Globus pallidus (tissue), 1 donor: ENCODE data around the gene RAB3IL1.

Source experiments
- DNase-seq: peaks from one replicate; pipeline ENCODE4 v3.0.0-alpha.2; 2015; ENCODE audit warnings: low spot score

RAB3IL1 gene

DNA sequence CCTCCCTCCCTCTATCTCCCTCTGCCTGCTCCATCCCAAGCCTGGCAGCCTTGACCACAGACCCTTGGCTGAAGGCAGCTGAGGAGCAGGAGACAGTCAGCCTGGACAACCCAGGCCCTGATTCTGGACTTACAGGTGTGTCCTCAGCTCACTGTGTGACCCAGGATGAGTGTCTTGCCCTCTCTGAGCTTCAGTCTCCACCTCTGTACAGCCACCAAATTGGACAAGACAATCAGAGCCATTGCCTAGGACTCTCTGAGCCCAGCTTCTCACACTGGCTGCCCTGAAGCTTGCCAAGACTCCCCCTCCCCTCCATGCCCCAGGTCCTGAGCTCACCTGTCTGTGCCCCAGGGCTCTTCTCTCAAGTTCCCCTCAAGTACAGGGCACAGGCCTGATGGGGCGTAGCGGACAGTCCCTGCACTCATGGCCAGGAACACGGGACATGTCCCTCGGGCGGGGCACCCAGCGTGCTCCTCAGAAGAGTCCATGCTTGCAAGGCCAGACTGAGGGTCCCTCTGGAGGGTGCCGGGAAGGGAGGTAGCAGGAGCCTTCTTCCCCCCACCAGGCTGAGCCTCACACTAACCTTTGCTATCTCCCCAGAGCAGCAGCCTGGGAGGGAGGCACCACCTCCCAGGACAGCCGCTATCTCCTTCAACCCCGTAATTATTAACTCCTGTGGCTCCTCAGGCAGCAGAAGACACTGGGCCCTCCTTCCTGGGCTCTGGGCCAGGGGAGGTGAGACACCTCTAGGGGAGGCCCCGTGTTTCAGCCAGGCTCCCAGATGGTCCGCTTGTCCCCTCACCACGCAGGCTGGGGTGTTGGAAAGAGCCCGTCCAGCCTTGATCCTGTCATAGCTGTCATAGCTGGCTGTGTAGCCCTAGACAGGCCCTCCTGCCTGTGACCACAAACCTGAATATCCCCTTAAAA is 2.6 kb upstream of the RAB3IL1 start:
- DNase-seq = no peak

- no peak for DNase-seq
These were observed 1.8 kb upstream of the RAB3IL1 start for GRCh38 chr11:61918938-61919704.

DNA sequence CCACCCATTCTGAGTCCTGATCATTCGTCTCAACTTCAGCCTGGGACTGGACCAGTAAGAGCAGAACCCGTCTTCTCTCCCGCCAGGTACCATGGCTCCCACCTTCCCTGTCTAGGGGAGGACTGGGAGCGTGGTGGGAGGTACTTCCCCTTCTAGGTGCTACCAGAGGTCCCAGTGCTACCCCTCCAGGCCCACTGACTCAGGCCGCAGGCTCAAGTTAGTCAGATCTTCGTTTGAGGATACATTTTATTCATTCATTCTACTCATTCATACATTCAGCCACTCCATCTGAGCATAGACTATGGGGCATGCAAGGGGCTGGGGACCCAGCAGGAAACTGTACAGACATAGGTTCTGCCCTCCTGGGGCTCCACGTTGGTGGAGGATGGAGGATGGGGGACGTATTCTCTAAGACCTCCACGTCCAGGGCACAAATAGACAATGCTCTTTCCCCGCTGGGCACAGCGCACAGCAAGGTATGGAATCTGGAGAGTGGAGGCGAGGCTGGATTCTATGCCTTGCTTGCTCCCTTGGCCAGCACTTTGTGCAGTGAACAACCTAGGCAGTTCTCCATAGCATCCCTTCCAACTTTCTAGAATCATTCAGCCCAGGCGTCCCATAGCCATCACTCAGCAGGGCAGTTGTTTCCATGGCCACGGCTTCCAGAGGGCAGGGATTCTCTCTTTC is 1.0 kb upstream of the RAB3IL1 start:
- no peak for DNase-seq

- DNase-seq = no peak
These were observed 531 bp downstream of the RAB3IL1 start for GRCh38 chr11:61916737-61917333.

- DNase-seq = no peak
These were observed 2.7 kb downstream of the RAB3IL1 start for GRCh38 chr11:61914471-61915171.

GRCh38 chr11:61913699-61914395 is 3.5 kb downstream of the RAB3IL1 start:
- DNase-seq = no peak

DNA sequence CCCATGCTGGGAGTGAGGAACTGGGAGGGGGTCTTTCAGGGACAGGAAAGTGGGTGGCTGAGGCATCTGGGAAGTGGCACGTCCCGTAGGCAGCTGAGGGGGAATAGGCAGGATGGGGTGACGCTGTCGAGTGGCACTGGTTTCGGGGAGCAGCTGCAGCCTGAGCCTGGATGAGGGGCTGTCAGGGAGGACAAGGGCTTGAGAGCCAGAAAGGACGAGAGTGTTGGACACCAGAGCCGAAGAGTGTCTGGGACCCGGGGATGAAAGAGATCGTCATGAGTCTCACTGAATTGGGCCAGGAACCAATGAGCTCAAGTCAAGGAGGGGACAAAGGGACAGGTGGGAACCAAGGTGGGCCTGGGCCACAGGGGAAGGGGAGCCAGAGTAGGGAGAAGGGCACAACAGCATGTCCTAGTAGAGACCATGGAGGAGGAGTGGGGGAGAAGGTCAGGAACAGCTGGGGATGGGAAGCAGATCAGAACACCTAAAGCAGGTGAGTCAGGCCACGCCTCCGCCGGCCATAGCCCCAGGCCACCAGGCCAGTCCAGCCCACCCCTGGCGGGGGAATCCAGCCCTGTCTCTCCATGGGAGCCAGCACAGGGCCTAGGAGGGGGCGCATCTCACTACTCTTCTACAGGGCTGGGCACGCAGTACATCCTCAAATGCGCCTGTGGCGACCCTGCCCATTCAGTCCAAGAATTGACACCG is 4.2 kb downstream of the RAB3IL1 start:
- DNase-seq = no peak

DNA sequence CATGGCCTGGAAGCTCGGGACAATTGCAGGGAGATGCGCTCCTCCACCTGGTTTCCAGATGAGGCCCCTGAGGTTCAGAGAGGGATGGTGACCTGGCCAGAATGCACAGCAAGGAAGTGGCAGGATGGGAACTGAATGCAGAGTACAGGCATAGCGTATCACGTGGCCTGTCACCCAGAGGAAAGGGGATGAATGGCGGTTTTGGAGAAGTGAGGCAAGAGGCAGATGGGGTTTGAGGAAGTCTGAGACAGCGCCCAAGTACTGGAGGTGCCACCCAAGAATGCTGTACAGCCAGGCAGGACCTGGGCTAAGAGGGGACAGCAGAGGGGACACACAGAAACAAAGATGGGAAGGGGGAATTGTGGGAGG is 4.9 kb downstream of the RAB3IL1 start:
- DNase-seq = peak; percentile 56

DNA sequence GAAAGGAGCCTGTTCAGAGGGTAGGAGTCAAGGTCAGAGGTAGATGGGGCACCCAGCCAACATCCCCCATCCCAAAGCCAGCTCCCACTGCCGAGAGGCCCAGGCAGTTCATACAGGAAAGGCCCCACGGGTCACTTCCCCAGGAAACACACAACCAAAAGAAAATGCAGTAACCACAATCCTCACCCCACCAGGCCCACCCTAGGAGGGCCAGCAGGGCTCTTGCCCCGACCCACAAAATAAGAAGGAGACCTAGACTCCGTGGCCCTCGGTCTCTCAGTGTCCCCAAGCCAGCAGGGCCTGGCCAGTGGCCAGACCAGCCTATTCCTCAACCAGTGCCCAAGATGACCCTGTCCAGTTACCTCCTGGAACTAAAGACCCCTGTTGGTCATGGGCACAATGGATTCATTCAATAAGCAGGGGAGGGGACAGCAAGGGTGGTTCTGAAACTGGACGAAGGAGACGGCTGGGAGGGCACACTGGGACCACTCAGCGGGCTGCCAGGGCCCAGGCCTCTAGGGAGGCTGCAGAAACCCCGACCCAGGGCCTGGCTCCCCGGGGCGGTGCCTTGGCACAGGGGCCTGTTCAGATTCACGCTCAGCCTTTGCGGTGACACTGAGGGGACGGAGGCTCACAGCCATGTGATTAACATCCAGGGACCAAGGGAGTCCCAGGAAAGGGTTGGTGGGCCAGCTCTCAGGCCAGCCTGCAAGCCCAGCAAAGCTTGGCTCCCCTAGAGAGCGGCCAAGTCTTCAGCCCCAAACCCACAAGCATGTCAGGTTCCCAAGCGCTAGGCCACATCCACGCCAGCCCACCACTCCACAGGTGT is 5.5 kb downstream of the RAB3IL1 start:
- no peak for DNase-seq

GRCh38 chr11:61911128-61911700 is 6.2 kb downstream of the RAB3IL1 start:
- DNase-seq = no peak

DNA sequence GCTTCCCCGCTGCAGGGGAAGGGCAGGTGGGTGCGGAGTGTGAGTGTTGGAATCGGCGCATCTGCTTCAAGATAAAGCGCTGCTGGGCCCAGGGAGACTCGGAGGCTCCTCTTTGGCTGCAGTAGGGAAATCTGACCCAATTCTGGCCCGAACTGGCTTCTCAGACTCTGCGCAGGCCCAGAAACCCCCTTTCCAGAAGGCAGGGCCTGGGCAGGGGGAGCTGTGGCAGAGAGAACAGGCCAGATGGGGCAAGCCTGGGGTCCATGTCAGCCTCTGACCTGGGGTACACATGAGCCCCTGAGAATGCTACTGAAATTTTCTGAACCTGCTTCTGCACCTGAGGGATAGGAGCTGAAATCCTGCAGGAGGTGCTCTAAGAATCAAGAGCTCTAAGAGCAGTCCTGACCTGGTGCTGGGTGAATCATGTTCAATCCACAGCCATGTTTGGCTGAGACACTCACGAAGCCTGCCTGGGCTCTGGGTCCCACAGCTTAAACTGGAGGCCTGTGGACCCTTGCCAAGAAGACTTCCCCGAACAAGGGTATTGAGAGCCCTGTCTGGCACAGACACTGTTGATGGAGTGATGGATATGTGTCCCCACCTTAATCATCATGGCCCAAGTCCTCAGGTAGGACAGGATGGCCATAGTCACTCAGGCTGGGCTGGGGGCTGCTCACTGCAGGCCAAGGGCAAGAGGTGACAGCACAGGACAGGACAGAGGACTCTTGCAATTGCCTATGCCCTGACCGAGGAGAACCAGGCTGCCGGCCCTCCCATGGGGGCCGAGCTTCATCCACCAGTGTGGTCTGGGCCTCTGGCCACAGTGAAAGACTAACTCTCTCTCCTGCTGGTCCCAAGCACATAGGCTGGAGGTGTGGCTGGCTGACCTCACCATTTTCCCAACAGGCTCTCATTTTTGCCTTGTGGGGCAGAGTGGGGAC is 6.9 kb downstream of the RAB3IL1 start:
- DNase-seq = no peak

DNA sequence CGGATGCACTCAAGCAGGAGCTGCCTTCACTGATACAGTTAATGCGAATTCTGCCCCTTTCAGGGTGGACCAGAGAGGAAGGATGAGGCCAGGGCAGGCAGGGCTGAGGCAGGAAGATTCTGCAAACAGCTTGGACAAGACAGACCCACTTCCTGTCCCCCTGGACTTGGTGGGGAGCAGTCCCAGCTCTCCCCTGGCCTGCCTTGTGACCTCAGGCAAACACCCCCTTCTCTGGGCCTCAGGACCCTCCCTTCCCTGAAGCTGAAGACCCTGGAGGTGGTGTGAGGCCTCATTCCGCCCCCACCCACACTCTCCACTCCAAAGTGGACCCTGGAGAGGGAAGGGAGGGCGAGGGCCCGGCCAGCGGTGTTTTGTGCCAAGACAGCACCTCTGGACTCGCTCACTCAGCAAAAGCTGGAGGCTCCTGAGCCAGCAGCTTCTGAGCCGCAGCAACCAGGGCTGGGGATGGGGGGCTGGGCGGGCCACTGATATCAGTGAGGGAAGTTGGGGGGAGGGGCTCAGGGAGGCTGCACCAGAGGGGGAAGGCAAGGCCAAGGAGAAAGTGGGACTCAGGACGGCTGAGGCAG is 8.5 kb downstream of the RAB3IL1 start:
- DNase-seq = no peak

- DNase-seq = no peak
These were observed 9.3 kb downstream of the RAB3IL1 start for GRCh38 chr11:61907871-61908729.

GRCh38 chr11:61907282-61907681 is 10.1 kb downstream of the RAB3IL1 start:
- DNase-seq = no peak

- no peak for DNase-seq
These were observed 10.8 kb downstream of the RAB3IL1 start for GRCh38 chr11:61906522-61906909.

GRCh38 chr11:61905801-61906521 is 11.4 kb downstream of the RAB3IL1 start:
- no peak for DNase-seq
